AG08396 (cell line): ENCODE data around the gene TUBAL3.
"Not testable (repeated sequence)": the region's sequence is repeated elsewhere in the genome, so short reads cannot be mapped to it uniquely, and the experiment has no call there.

Source experiments
- DNase-seq: peaks from one replicate; pipeline ENCODE4 v3.0.0; 2012; ENCODE audit warnings: low spot score, mixed read lengths

The TUBAL3 gene

DNA sequence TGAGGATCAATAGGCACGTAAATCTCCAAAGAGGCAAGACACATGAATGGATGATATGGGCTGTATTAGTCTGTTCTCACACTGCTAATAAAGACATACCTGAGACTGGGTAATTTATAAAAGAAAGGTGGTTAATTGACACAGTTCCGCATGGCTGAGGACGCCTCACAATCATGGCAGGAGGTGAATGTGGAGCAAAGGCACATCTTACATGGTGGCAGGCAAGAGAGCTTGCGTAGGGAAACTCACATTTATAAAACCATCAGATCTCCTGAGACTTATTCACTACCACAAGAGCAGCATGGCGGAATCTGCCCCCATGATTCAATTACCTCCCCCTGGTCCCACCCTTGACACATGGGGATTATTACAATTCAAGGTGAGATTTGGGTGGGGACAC, 25.4 kb downstream of the TUBAL3 start:
- DNase-seq, result not testable (repeated sequence)

- DNase-seq, result no peak
Observed at GRCh38 chr10:5376450-5376849, 28.2 kb downstream of the TUBAL3 start.

- DNase-seq, result no peak
Observed at GRCh38 chr10:5373891-5374611, 30.6 kb downstream of the TUBAL3 start.

GRCh38 chr10:5373307-5373706, 31.3 kb downstream of the TUBAL3 start:
- no peak for DNase-seq

GRCh38 chr10:5370493-5371352, 33.9 kb downstream of the TUBAL3 start:
- no peak for DNase-seq

- DNase-seq, result no peak
Observed at GRCh38 chr10:5369362-5370158, 35.1 kb downstream of the TUBAL3 start.

- DNase-seq, result no peak
Observed at GRCh38 chr10:5365928-5366327, 38.7 kb downstream of the TUBAL3 start.

DNA sequence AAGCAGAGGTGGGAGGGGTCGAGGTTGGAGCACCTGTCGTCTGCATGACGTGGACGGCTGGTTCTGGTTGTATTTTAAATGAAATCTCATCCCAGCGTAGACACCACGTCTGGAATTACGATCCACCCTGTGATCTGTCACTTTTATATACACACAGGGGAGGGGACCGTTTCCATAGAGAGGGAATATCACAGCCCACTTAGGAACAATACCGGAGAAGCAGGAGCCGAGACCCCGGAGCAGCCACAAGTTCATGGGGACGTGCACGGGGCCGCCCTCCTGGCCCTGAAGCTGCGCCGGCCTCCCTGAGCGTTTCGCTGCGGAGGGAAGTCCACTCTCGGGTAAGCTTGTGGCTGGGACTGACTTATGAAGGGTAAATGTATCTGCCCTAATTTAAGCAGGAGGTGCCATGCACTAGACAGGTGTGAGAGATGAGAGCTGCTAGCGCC, 39.7 kb downstream of the TUBAL3 start, which contains the start of gene UCN3:
Gene UCN3, plus strand, starts transcription at position 77 of the 449 bp plus-strand sequence. CDS start 8,755 bp downstream, outside the sequence.
- no peak for DNase-seq

DNA sequence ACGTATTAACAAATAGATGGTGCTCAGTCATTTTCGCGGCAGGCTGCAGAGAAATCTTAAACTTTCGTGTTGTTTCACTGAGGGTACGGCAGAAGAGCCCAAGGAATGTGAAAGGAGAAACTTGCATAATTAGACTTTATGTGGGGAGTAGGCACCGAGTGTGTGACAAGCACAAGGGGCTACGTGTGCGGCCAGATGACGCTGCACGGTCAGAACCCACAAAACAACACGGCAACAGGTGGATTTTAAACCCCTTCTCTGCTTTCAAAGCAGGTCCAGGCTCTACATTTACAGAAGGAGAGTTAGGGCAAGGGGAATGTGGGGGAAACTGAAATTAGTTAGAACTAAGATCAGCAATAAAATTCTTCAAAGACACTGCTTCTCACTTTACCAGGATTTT, 40.3 kb downstream of the TUBAL3 start:
- no peak for DNase-seq

- no peak for DNase-seq
Observed at GRCh38 chr10:5362873-5363272, 41.8 kb downstream of the TUBAL3 start.

GRCh38 chr10:5361966-5362365, 42.7 kb downstream of the TUBAL3 start:
- no peak for DNase-seq

- DNase-seq, result no peak
Observed at GRCh38 chr10:5360318-5360915, 44.2 kb downstream of the TUBAL3 start.

GRCh38 chr10:5356302-5356763, 48.3 kb downstream of the TUBAL3 start:
- DNase-seq, result no peak

DNA sequence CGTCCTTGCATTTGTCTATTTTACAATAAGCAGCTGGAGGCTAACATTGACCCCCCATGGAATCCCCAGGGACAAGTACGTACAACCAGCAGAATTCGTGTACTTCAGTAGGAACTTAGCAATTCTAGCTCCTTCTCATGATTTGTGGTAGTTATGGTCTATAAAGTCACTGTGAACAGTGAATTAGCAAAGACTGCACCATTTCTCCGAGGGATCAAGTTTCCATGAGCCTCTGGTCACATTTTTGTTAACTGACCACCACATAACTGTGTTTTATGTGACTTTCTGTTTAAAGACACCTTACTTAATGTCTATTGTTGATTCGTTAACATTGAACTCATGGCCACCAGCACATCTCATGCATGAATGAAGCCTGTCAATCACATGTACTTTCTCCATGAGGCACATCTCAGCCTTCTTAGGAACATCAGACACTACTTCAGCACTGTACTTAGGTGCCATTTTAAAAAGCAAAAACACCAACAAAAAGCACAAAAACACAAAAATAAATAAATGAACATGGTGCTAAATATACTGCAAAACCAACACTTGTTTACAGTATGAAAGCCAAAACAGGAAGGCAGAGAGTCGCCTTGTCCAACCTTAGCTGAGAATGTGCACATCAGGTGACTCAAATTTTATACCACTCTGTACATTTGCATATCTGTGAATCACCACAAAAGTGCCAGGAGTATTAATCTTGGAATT, 48.9 kb downstream of the TUBAL3 start:
- no peak for DNase-seq

- no peak for DNase-seq
Observed at GRCh38 chr10:5354068-5354467, 50.6 kb downstream of the TUBAL3 start.

DNA sequence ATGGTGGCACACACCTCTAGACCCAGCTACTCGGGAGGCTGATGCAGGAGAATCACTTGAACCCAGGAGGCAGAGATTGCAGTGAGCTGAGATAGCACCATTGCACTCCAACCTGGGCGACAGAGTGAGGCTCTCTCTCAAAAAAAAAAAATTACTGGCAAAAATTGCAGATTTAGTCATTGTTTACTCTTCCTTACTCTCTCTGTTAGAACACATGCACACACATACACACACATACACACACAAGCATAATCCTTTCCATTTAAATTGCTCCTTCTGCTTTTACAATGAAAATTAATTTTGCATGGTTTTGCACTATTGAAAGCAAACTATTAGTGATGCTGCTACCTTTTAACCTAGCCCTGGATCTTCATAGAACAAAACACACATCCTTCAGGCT, 55.3 kb downstream of the TUBAL3 start:
- DNase-seq, result no peak

DNA sequence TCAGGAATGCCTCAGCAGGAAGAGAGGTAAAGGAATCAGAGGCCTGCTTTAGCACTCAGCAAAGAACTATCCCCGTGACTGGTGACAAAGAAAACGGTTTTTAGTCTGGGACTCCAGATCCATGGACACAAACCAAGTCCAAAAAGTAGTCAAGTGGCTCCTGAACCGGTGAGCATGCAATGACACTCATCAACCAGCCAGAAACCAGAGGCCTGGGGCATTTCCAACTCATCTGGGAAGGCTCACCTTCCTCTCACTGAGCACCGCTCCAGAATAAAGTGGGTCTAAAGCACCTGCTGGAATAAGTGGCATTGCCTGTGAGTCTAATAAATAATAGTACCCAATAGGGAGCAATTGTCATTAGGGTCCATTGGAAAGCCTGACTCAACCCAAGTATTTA, 57.7 kb downstream of the TUBAL3 start:
- DNase-seq, result no peak

DNA sequence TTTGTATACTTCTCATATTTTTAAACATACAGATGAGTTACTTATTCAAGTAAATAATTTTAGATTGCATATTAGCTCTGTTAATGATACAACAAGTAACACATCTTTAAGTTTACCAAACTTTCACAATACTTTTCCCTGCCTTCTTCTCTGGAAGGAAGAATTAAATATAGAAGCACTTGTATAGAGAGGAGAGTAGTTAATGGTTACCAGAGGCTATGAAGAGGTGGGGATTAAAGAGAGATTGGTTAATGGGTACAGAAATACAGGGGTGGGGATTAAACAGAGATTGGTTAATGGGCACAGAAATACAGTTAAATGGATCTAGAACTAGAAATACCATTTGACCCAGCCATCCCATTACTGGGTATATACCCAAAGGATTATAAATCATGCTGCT, 59.9 kb downstream of the TUBAL3 start:
- DNase-seq, result no peak

DNA sequence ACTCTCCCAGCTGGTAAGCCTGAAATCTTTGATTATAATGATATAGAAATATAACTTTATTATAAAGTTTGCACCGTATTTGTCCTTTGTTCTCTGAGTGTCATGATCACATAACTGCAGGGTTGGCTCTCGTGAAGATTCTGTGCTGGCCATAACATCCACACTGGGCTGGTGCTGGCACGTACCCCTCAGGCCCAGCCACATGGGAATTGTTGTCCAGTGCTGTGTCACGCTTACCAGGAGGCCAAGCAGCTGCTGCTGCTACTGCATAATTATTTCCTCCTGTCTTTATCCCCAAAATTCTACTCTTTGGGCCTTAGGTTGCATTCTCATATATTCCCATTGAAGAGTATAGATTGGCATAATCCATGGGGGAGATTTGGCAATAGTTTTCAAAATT, 60.6 kb downstream of the TUBAL3 start:
- DNase-seq, result no peak

GRCh38 chr10:5343561-5343960, 61.1 kb downstream of the TUBAL3 start:
- DNase-seq, result no peak
